IMR-90 (cell line): Measurements from ENCODE around the gene ETFA. TPM values are rescaled to one million over a fixed set of nuclear protein-coding genes. Genes with fewer than 3 reads are reported as not detected.

Experiments
- ATAC-seq: fragments of 200-7000 bp; cut with Tn5 transposase; 2 replicates; pipeline ENCODE4 v1.9.1; 2020; ENCODE audit warnings: low read depth, mild to moderate bottlenecking, moderate library complexity
- BruUV-seq: library from RNA; stranded (reverse); fragments of 400-500 nt; replicated peaks from 2 replicates; lab custom pipeline; 2021; lab: Mats Ljungman, UMichigan
- CTCF ChIA-PET: fragments of 300-600 bp; formaldehyde crosslinking; extraction: SDS; loops from one replicate; lab custom pipeline; 2021; ENCODE audit warnings: antibody characterized with exemption; lab: Yijun Ruan, JAX
- POLR2A ChIA-PET: fragments of 300-600 bp; sonication (Branson Sonifier 250); formaldehyde crosslinking; loops from one replicate; lab custom pipeline; 2022; ENCODE audit warnings: antibody characterized with exemption; ENCODE audit not compliant: unreplicated experiment; lab: Charles Lee
- DNase-seq: peaks from one replicate; pipeline ENCODE4 v3.0.0; 2013
- H2AFZ ChIP-seq: replicated peaks from 2 replicates; pipeline ENCODE3; 2013; ENCODE audit warnings: low read length, mild to moderate bottlenecking; ENCODE audit not compliant: poor library complexity
- H2AK5ac ChIP-seq: 2 replicates; pipeline ENCODE4 v1.6.1; 2013; ENCODE audit warnings: low read depth, low read length, inconsistent platforms
- H2AK9ac ChIP-seq: replicated peaks from 2 replicates; pipeline ENCODE3; 2013; ENCODE audit warnings: mild to moderate bottlenecking, low read depth, low read length, moderate library complexity; ENCODE audit not compliant: poor library complexity
- H2BK120ac ChIP-seq: 2 replicates; pipeline ENCODE4 v1.6.1; 2013; ENCODE audit warnings: low read depth, low read length, inconsistent platforms
- H2BK15ac ChIP-seq: 3 replicates; pipeline ENCODE4 v1.6.1; 2013; ENCODE audit warnings: low read depth, low read length, inconsistent platforms
- H2BK20ac ChIP-seq: 2 replicates; pipeline ENCODE4 v1.6.1; 2013; ENCODE audit warnings: low read depth, mild to moderate bottlenecking, inconsistent platforms, low read length, moderate library complexity
- H2BK5ac ChIP-seq: 2 replicates; pipeline ENCODE4 v1.6.1; 2013; ENCODE audit warnings: mild to moderate bottlenecking, low read depth, low read length, inconsistent platforms; ENCODE audit not compliant: poor library complexity, severe bottlenecking
- H3K14ac ChIP-seq: replicated peaks from 2 replicates; pipeline ENCODE4 v1.6.1; 2013; ENCODE audit warnings: low read depth, low read length, inconsistent platforms
- H3K18ac ChIP-seq: 2 replicates; pipeline ENCODE4 v1.6.1; 2013; ENCODE audit warnings: low read depth, low read length, control low read depth
- H3K23ac ChIP-seq: 2 replicates; pipeline ENCODE4 v1.6.1; 2013; ENCODE audit warnings: low read depth, low read length, inconsistent platforms
- H3K27ac ChIP-seq: 2 replicates; pipeline ENCODE4 v1.5.1; 2013; ENCODE audit warnings: mild to moderate bottlenecking, control low read depth, low read length; ENCODE audit not compliant: insufficient read depth
- H3K27me3 ChIP-seq: 2 replicates; pipeline ENCODE4 v1.6.1; 2013; ENCODE audit warnings: low read length; ENCODE audit not compliant: control insufficient read depth, insufficient read depth
- H3K36me3 ChIP-seq: 2 replicates; pipeline ENCODE4 v1.6.1; 2013; ENCODE audit warnings: low read length, mixed read lengths; ENCODE audit not compliant: control insufficient read depth, insufficient read depth
- H3K4ac ChIP-seq: 2 replicates; pipeline ENCODE4 v1.6.1; 2013; ENCODE audit warnings: low read depth, low read length, inconsistent platforms
- H3K4me1 ChIP-seq: 2 replicates; pipeline ENCODE4 v1.6.1; 2013; ENCODE audit warnings: low read length, mixed read lengths; ENCODE audit not compliant: control insufficient read depth, insufficient read depth
- H3K4me2 ChIP-seq: 2 replicates; pipeline ENCODE4 v1.6.1; 2013; ENCODE audit warnings: low read depth, mild to moderate bottlenecking, control low read depth, low read length, moderate library complexity
- H3K4me3 ChIP-seq: 2 replicates; pipeline ENCODE4 v1.5.1; 2013; ENCODE audit warnings: low read depth, mild to moderate bottlenecking, control low read depth, low read length, moderate library complexity; ENCODE audit not compliant: insufficient read depth
- H3K56ac ChIP-seq: 2 replicates; pipeline ENCODE4 v1.6.1; 2013; ENCODE audit warnings: low read length, inconsistent platforms; ENCODE audit not compliant: insufficient read depth; ENCODE audit errors: extremely low read depth
- H3K79me1 ChIP-seq, 2 experiments: 2 replicates each; pipeline ENCODE4 v1.6.1; 2013; ENCODE audit warnings: low read length in 2 of 2, inconsistent platforms in 1 of 2, low read depth in 1 of 2
- H3K9ac ChIP-seq: 2 replicates; pipeline ENCODE4 v1.6.1; 2013; ENCODE audit warnings: low read depth, low read length, control low read depth
- H3K9me1 ChIP-seq: 2 replicates; pipeline ENCODE4 v1.6.1; 2013; ENCODE audit warnings: low read length, inconsistent platforms; ENCODE audit not compliant: insufficient read depth
- H3K9me3 ChIP-seq: 2 replicates; pipeline ENCODE4 v1.6.1; 2013; ENCODE audit warnings: low read length; ENCODE audit not compliant: control insufficient read depth, insufficient read depth
- H4K20me1 ChIP-seq: 2 replicates; pipeline ENCODE4 v1.6.1; 2013; ENCODE audit warnings: low read length, inconsistent platforms; ENCODE audit not compliant: insufficient read depth
- H4K5ac ChIP-seq: 2 replicates; pipeline ENCODE4 v1.6.1; 2013; ENCODE audit warnings: mild to moderate bottlenecking, low read depth, low read length, control low read depth
- H4K8ac ChIP-seq, 2 experiments: 2 replicates each; pipeline ENCODE4 v1.6.1; 2013; ENCODE audit warnings: low read depth in 2 of 2, low read length in 2 of 2, control low read depth in 1 of 2, inconsistent platforms in 1 of 2
- H4K91ac ChIP-seq: 2 replicates; pipeline ENCODE4 v1.6.1; 2013; ENCODE audit warnings: low read depth, low read length, inconsistent platforms; ENCODE audit not compliant: insufficient read depth
- BHLHE40 ChIP-seq: fragments of 150-350 bp; IDR thresholded peaks from 2 replicates; pipeline ENCODE4 v1.6.1; 2016; ENCODE audit warnings: mild to moderate bottlenecking, low read depth, low read length
- CEBPB ChIP-seq: IDR thresholded peaks from 2 replicates; pipeline ENCODE4 v1.6.1; 2012; ENCODE audit warnings: low read depth, low read length, improper control_type of control experiment
- CHD1 ChIP-seq: IDR thresholded peaks from 2 replicates; pipeline ENCODE4 v1.6.1; 2012; ENCODE audit warnings: low read depth, low read length, improper control_type of control experiment
- CTCF ChIP-seq: conservative IDR thresholded peaks from 2 replicates; pipeline ENCODE4 v1.5.1; 2012; ENCODE audit warnings: mild to moderate bottlenecking, low read depth, low read length, improper control_type of control experiment
- ELK1 ChIP-seq: fragments of 150-350 bp; IDR thresholded peaks from 2 replicates; pipeline ENCODE4 v1.6.1; 2016; ENCODE audit warnings: low read depth, mild to moderate bottlenecking, low read length, moderate library complexity, borderline replicate concordance
- FOS ChIP-seq: fragments of 150-350 bp; IDR thresholded peaks from 2 replicates; pipeline ENCODE4 v1.6.1; 2016; ENCODE audit warnings: low read depth, low read length
- MAFK ChIP-seq: IDR thresholded peaks from 2 replicates; pipeline ENCODE4 v1.6.1; 2012; ENCODE audit warnings: low read depth, low read length, improper control_type of control experiment
- MAZ ChIP-seq: IDR thresholded peaks from 2 replicates; pipeline ENCODE4 v1.6.1; 2012; ENCODE audit warnings: low read depth, mild to moderate bottlenecking, low read length, improper control_type of control experiment, moderate library complexity, borderline replicate concordance
- MXI1 ChIP-seq: IDR thresholded peaks from 2 replicates; pipeline ENCODE4 v1.6.1; 2012; ENCODE audit warnings: low read depth, mild to moderate bottlenecking, low read length, moderate library complexity, borderline replicate concordance
- NFE2L2 ChIP-seq: fragments of 150-350 bp; IDR thresholded peaks from 2 replicates; pipeline ENCODE4 v1.6.1; 2016; ENCODE audit warnings: low read depth, mild to moderate bottlenecking, low read length
- POLR2A ChIP-seq: IDR thresholded peaks from 2 replicates; pipeline ENCODE4 v1.6.1; 2012; ENCODE audit warnings: mild to moderate bottlenecking, low read depth, low read length
- RAD21 ChIP-seq: IDR thresholded peaks from 2 replicates; pipeline ENCODE4 v1.6.1; 2012; ENCODE audit warnings: low read length, improper control_type of control experiment
- RCOR1 ChIP-seq: IDR thresholded peaks from 2 replicates; pipeline ENCODE4 v1.6.1; 2012; ENCODE audit warnings: mild to moderate bottlenecking, low read length, improper control_type of control experiment; ENCODE audit not compliant: insufficient replicate concordance
- RFX5 ChIP-seq: IDR thresholded peaks from 2 replicates; pipeline ENCODE4 v1.8.0; 2012; ENCODE audit warnings: low read depth, mild to moderate bottlenecking, low read length, moderate library complexity
- SMC3 ChIP-seq: fragments of 150-350 bp; IDR thresholded peaks from 2 replicates; pipeline ENCODE4 v1.6.1; 2016; ENCODE audit warnings: low read depth, mild to moderate bottlenecking, antibody characterized with exemption, low read length, moderate library complexity
- USF2 ChIP-seq: fragments of 150-350 bp; IDR thresholded peaks from 2 replicates; pipeline ENCODE4 v1.6.1; 2017; ENCODE audit warnings: mild to moderate bottlenecking, antibody characterized with exemption, low read length, low read depth
- WGBS, 2 experiments: methylation state at CpG; one replicate each; pipeline versions ENCODE4 v1.1.5 to v1.1.7; 2013; ENCODE audit warnings: missing lambda C conversion rate in 2 of 2; ENCODE audit not compliant: insufficient read length in 1 of 2; ENCODE audit errors: extremely low coverage in 2 of 2; 5-methylcytosine and 5-hydroxymethylcytosine counted together
- dilution Hi-C: fragments of 300-500 bp; cut with HindIII; formaldehyde crosslinking; loops from one replicate; pipeline ENCODE4 v1.14.3; 2018; ENCODE audit warnings: low sequenced_read_pairs; ENCODE audit not compliant: unreplicated experiment
- in situ Hi-C: fragments of 300-500 bp; cut with MboI; formaldehyde crosslinking; loops from 3 replicates; pipeline ENCODE4 v1.14.3; 2019; ENCODE audit warnings: low sequenced_read_pairs, inconsistent platforms, mixed read lengths
- intact Hi-C: fragments of 100-400 bp; cut with micrococcal nuclease; formaldehyde crosslinking; loops from 2 replicates; pipeline ENCODE4 v1.10.0; 2022
- polyA plus RNA-seq, 3 experiments: library from polyadenylated mRNA; depleted of rRNA; stranded (reverse); fragments of >200 nt; gene quantifications; 2 replicates each; pipeline ENCODE4 v1.2.3, GENCODE V29; 2012; ENCODE audit warnings: low replicate concordance in 1 of 3
- total RNA-seq: library from RNA; depleted of rRNA; stranded (reverse); fragments of >200 nt; gene quantifications from 2 replicates; pipeline ENCODE4 v1.2.3, GENCODE V29; 2012

The ETFA gene
- total and polyA plus RNA-seq, 2 of the 4 experiments (the other 2 are of a cell fraction) = 115 to 172 TPM

GRCh38 chr15:76222159-76222558 is 89.1 kb downstream of the ETFA start:
- dilution Hi-C loops (no loop called here), intact Hi-C loops (no loop called here), in situ Hi-C loops (no loop called here)
- H4K20me1 ChIP-seq = peaks cover 7% of the 10 kb centered on the region; the same call in 1 of the 2 replicates
- no peaks in the 10 kb centered on the region; the same call in 1 of the 2 replicates for H3K9me3 ChIP-seq
- H2BK20ac ChIP-seq = no peak overlapping the region
- no peak overlapping the region for H3K4me3 ChIP-seq
- H2AK9ac ChIP-seq = no peak overlapping the region
- H3K27ac ChIP-seq = no peak overlapping the region
- TF ChIP-seq MAZ (no peak), BHLHE40 (no peak), CEBPB (no peak), SMC3 (no peak), POLR2A (no peak), FOS (no peak), MXI1 (no peak), CTCF (no peak), RCOR1 (no peak), ELK1 (no peak), RFX5 (no peak), NFE2L2 (no peak), RAD21 (no peak), MAFK (no peak), CHD1 (no peak), USF2 (no peak)
- no peak overlapping the region for H3K14ac ChIP-seq
- no peak overlapping the region for H2BK15ac ChIP-seq
- no peaks in the 10 kb centered on the region for H3K27me3 ChIP-seq
- H3K9ac ChIP-seq = no peak overlapping the region
- no peak overlapping the region for H3K56ac ChIP-seq
- ChIA-PET POLR2A (no interaction called here), CTCF (no interaction called here)
- H4K91ac ChIP-seq = no peak overlapping the region
- H2AK5ac ChIP-seq = no peak overlapping the region
- peaks cover 3% of the 10 kb centered on the region; the same call in 1 of the 2 replicates for H3K9me1 ChIP-seq
- no peak overlapping the region for H4K8ac ChIP-seq
- H3K79me1 ChIP-seq = peaks cover 0 to 20% of the 10 kb centered on the region in 2 experiments; a peak in 3 of 4 replicates
- H3K4me1 ChIP-seq = peaks cover 7% of the 10 kb centered on the region
- H3K4ac ChIP-seq = no peak overlapping the region
- peaks cover 15% of the 10 kb centered on the region for H3K36me3 ChIP-seq
- no peak overlapping the region for H4K5ac ChIP-seq
- H2BK5ac ChIP-seq = no peak overlapping the region
- ATAC-seq = no peak
- no peak overlapping the region for H3K23ac ChIP-seq
- WGBS, 2 experiments = no CpG with 5 or more reads among the region's 4 CpGs
- H2BK120ac ChIP-seq = no peak overlapping the region
- no peak overlapping the region for H2AFZ ChIP-seq
- H3K4me2 ChIP-seq = no peak overlapping the region
- no TSS peak for BruUV-seq
- H3K18ac ChIP-seq = no peak overlapping the region
- no peak for DNase-seq
